Coronary artery (tissue), 2 donors: ENCODE data around the gene ABLIM2.

Experiments used
- DNase-seq: peaks from one replicate; pipeline ENCODE4 v3.0.0-alpha.2; 2017; ENCODE audit warnings: low spot score
- H3K27ac ChIP-seq, 2 donors: fragments of 200-600 bp; sonication (generic); one replicate each; pipeline ENCODE4 v1.5.1; 2016 to 2019
- H3K4me3 ChIP-seq: fragments of 200-600 bp; sonication (generic); 2 replicates; pipeline ENCODE4 v1.5.1; 2016; ENCODE audit warnings: mild to moderate bottlenecking, moderate library complexity
- TF ChIP-seq, protein P1 (sequence below): fragments of 200-600 bp; sonication (generic); IDR thresholded peaks from one replicate; pipeline ENCODE4 v1.5.1; 2019; ENCODE audit warnings: antibody characterized with exemption

The ABLIM2 gene

DNA sequence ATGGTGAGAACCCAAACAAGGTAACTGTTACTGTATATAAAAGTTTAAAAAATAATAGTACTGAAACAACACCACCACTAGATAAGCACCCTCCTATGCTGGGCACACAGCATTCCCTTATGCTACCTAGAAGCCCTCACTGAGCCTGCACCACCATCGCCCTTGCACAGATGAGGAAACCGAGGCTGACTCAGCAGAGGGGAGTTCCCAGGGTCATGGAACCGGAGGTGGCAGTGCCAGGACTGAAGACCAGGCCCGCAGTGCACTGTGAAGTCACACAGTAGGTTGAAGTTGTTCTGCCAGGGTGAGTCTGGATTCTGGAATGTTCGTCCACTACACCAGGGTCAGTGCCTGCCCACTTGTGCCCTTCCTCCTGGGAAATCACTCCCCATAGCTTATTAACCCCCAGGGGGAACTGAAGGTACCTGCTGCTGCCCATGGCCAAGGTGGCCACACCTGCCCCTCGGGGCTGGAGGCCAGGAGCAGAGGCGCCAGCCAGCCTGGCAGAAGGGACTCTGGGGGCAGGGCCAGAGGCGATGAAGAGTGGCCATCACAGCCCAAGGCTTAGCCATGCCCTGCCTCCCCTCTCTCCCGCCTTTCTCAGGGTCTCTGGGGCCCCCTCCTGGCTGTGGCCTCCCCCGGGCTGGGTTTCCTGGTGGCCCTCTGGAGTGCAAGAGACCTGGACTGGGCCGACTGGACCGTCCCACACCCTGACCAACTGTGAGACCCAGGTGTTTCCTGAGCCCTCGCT is 15.1 kb upstream of the ABLIM2 start:
- no peak for DNase-seq

GRCh38 chr4:8171984-8172924 is 13.6 kb upstream of the ABLIM2 start:
- TF ChIP-seq, protein P1, sequence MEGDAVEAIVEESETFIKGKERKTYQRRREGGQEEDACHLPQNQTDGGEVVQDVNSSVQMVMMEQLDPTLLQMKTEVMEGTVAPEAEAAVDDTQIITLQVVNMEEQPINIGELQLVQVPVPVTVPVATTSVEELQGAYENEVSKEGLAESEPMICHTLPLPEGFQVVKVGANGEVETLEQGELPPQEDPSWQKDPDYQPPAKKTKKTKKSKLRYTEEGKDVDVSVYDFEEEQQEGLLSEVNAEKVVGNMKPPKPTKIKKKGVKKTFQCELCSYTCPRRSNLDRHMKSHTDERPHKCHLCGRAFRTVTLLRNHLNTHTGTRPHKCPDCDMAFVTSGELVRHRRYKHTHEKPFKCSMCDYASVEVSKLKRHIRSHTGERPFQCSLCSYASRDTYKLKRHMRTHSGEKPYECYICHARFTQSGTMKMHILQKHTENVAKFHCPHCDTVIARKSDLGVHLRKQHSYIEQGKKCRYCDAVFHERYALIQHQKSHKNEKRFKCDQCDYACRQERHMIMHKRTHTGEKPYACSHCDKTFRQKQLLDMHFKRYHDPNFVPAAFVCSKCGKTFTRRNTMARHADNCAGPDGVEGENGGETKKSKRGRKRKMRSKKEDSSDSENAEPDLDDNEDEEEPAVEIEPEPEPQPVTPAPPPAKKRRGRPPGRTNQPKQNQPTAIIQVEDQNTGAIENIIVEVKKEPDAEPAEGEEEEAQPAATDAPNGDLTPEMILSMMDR, result no peak
- Histone ChIP-seq H3K4me3 (no peak overlapping the region), H3K27ac (no peak overlapping the region)
- DNase-seq, result no peak

More for the DNA sequence above, 15.1 kb upstream of the ABLIM2 start:
- Histone ChIP-seq H3K4me3 (no peak overlapping the region), H3K27ac (no peak overlapping the region)
- TF ChIP-seq, protein P1, result no peak

DNA sequence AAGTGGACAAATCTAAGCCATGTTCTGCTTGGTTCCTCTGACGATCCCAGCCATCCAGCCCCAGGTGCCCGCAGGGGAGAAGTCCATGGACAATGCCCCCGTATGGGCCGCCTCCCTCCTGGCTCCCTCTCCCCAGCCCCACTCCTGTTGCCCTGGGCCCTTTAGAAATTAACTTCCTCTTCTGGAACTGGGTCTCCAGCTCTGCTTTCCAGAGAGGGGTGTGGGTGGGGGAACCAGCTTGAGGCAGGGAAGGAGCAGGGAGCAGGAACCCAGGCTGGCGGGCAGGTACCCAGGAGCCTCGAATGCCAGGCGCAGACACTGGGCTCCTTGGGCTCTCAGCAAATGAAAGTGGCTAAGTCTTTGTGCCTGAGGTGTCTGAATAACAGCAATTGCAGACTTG is 12.7 kb upstream of the ABLIM2 start:
- TF ChIP-seq, protein P1, result no peak
- DNase-seq, result no peak
- no peak overlapping the region for H3K4me3 ChIP-seq
- H3K27ac ChIP-seq, result no peak overlapping the region

DNA sequence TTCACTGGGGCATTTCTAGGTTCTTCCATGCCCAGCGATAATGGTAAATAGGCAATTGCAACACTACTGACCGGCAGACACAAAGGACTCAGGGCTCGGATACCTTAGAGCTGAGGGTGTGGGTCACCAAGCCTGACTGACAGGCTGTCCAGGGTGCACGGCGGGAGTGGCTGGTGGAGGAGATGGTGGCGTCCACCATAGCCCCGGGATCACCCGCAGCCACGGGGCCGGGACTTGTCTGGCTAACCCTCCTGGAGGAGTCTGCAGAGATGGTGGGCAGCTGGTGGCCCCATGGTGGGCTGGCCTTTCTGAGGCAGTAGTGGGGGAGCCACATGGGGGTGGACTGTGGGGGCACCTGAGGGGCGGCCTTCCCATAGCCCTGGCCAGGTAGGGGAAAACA is 11.7 kb upstream of the ABLIM2 start:
- H3K4me3 ChIP-seq, result no peak overlapping the region
- TF ChIP-seq, protein P1, result no peak
- no peak overlapping the region for H3K27ac ChIP-seq
- no peak for DNase-seq

DNA sequence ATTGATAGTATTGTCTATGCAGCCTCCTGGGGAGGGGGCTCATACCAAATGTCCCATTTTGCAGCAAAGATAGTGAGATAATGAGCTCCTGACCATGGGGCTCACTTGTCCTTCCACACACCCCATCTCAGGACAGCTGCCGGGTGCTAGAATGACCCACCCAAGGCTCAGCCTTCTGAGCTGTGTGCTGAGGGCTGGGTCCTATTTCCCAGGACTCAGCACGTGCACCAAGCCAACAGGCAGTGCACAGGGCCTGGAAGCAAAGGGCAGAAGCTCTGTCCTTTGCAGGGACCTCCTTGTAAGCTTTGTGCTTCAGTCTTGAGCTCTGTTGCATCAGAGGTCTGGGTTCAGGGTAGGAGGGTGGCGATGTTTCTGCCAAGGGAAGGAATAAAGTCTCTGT is 11.2 kb upstream of the ABLIM2 start:
- DNase-seq, result no peak
- TF ChIP-seq, protein P1, result no peak
- H3K27ac ChIP-seq, result no peak overlapping the region

DNA sequence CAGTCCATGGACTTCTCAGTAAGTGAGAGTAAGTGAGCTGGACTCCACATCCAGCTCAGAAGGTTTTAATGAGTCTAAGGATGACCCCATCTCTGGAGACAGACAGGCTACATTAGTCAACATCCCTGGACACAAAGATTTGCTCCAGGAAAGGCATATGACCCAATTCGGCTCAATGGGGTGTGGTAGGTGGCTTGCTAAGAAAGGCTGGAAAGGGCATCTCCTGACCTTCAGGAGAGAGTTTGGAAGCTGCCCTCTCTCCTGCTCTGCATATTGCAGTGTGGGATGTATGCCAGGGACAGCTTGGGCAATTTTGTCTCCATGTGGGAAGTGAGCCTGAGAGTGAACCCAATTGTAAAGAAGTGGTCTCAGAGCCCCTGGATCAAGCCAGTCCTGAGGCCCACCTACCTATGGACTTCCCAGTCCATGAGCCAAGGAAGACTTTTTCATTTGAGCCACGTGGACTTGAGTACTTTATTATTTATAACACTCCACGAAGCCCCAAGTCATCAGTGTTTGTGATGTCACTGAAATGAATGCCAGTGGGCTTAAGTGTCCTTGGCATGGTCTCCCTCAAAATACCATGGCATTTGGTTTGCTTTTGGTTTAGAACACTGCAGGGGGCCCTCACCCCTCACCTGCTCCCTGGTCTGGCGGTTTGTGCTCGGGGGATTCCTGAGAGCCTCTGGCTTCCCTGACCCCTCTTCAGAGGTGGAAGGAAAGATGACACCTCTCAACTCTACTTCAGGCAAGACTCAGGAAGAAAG is 10.4 kb upstream of the ABLIM2 start:
- H3K27ac ChIP-seq, result no peak overlapping the region
- no peak for DNase-seq
- TF ChIP-seq, protein P1, result no peak
- H3K4me3 ChIP-seq, result no peak overlapping the region

More for the DNA sequence above, 11.2 kb upstream of the ABLIM2 start:
- H3K4me3 ChIP-seq, result no peak overlapping the region
